Vagina (tissue), 2 donors: ENCODE results near the gene ABAT. TPM values are rescaled to one million over a fixed set of nuclear protein-coding genes. Genes with fewer than 3 reads are reported as not detected.
"Not testable (repeated sequence)": the region's sequence is repeated elsewhere in the genome, so short reads cannot be mapped to it uniquely, and the experiment has no call there.

Source experiments
- DNase-seq, 2 donors: peaks; one replicate each; pipeline ENCODE4 v3.0.0-alpha.2; 2017; ENCODE audit errors: extremely low spot score in 2 of 2
- H3K27ac ChIP-seq: fragments of 200-600 bp; sonication (generic); one replicate; pipeline ENCODE4 v1.5.1; 2019
- H3K27me3 ChIP-seq: fragments of 200-600 bp; sonication (generic); one replicate; pipeline ENCODE4 v1.5.1; 2019
- H3K36me3 ChIP-seq, 2 donors: fragments of 200-600 bp; sonication (generic); one replicate each; pipeline ENCODE4 v1.5.1; 2017 to 2019
- H3K4me1 ChIP-seq: fragments of 200-600 bp; sonication (generic); one replicate; pipeline ENCODE4 v1.5.1; 2019
- H3K4me3 ChIP-seq, 2 donors: fragments of 200-600 bp; sonication (generic); 1 replicate in 1 of 2; 2 replicates in 1 of 2; pipeline ENCODE4 v1.5.1; 2016 to 2019
- H3K9me3 ChIP-seq: fragments of 200-600 bp; sonication (generic); one replicate; pipeline ENCODE4 v1.5.1; 2019
- CTCF ChIP-seq, 3 experiments: fragments of 450-650 bp in 2 of 3; fragments of 200-600 bp in 1 of 3; sonication (generic) in 1 of 3; IDR thresholded peaks; one replicate each; pipeline ENCODE4 v1.5.1; 2017 to 2019; ENCODE audit warnings: antibody characterized with exemption in 3 of 3, mild to moderate bottlenecking in 2 of 3, moderate library complexity in 2 of 3
- POLR2A ChIP-seq, 2 donors: fragments of 450-650 bp; IDR thresholded peaks; one replicate each; pipeline ENCODE4 v1.6.1; 2017; ENCODE audit warnings: antibody characterized with exemption in 2 of 2, mild to moderate bottlenecking in 2 of 2, moderate library complexity in 2 of 2
- POLR2AphosphoS5 ChIP-seq, 2 donors: sonication (generic); formaldehyde crosslinking; IDR thresholded peaks; one replicate each; pipeline ENCODE4 v1.9.0; 2017; ENCODE audit warnings: antibody characterized with exemption in 2 of 2, mild to moderate bottlenecking in 2 of 2, low read depth in 1 of 2; ENCODE audit not compliant: insufficient read depth in 1 of 2
- intact Hi-C: fragments of 100-400 bp; cut with DNase I; formaldehyde crosslinking; loops from one replicate; pipeline ENCODE4 v1.15.1; 2023
- total RNA-seq: library from RNA; depleted of rRNA; stranded (reverse); fragments of >200 nt; gene quantifications from one replicate; pipeline ENCODE4 v1.2.3, GENCODE V29; 2016

ABAT gene
- total RNA-seq, 1 donor from 2014 or later = 3.9 TPM

GRCh38 chr16:8694795-8695728 is 20.6 kb downstream of the ABAT start:
- Histone ChIP-seq H3K27me3 (no peaks in the 10 kb centered on the region), H3K36me3 (no peaks in the 10 kb centered on the region), H3K4me3 (no peak overlapping the region), H3K4me1 (no peaks in the 10 kb centered on the region), H3K9me3 (peaks cover under 1% of the 10 kb centered on the region), H3K27ac (no peak overlapping the region)
- TF ChIP-seq CTCF (IDR thresholded peaks at IDR 0.05) = no peak
- TF ChIP-seq POLR2AphosphoS5 (IDR thresholded peaks at IDR 0.05; ENCODE audit: insufficient read depth in 1 of 2, low read depth in 1 of 2) = no peak
- no peak for TF ChIP-seq POLR2A (IDR thresholded peaks at IDR 0.05)
- DNase-seq = no peak
- intact Hi-C loops = no loop called here

DNA sequence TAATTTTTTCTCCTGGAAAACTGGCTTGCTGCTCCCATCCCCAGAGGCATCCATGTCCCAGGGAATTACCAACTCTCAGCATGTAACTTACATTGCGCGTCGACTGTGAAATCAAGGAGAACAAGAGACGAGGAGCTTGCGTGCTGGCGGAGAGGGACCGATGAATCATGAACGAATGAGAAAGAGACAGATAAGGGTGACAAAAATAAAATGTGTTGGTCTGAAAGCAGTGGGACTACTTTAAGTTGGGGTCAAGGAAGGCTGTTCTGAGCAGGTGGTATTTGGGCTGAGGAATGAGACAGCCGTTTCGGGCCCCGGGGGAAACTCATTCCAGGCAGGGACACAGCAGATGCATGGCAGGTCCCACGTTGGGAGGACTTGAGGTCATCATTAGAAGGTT is 22.5 kb downstream of the ABAT start:
- no peak for DNase-seq
- no peaks in the 10 kb centered on the region for H3K9me3 ChIP-seq
- intact Hi-C loops = no loop called here
- H3K4me3 ChIP-seq = no peak overlapping the region
- TF ChIP-seq POLR2AphosphoS5 (IDR thresholded peaks at IDR 0.05; ENCODE audit: insufficient read depth in 1 of 2, low read depth in 1 of 2) (no peak), CTCF (IDR thresholded peaks at IDR 0.05) (no peak), POLR2A (IDR thresholded peaks at IDR 0.05) (no peak)
- H3K4me1 ChIP-seq = no peaks in the 10 kb centered on the region
- H3K27ac ChIP-seq = no peak overlapping the region
- H3K27me3 ChIP-seq = no peaks in the 10 kb centered on the region
- H3K36me3 ChIP-seq = no peaks in the 10 kb centered on the region

DNA sequence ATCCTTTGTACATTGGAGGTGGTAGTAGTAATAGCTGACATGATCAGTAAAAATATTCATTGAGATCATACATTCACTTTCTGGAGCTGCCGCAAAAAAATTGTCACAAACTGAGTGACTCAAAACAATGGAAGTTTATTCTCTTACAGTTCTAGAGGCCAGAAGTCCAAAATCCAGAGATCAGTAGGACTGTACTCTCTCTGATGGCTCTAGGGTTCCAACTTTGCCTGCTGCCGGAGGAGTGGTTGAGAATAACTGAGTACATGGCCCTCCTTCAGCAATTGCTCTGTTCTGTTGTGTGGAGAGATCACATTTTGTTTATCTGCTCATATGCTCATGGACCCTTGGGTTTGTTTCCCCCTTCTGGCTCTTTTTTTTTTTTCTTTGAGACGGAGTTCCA is 23.5 kb downstream of the ABAT start:
- Histone ChIP-seq H3K36me3 (no peaks in the 10 kb centered on the region), H3K27me3 (no peaks in the 10 kb centered on the region), H3K4me1 (no peaks in the 10 kb centered on the region), H3K9me3 (no peaks in the 10 kb centered on the region), H3K4me3 (no peak overlapping the region), H3K27ac (no peak overlapping the region)
- intact Hi-C loops = no loop called here
- no peak for DNase-seq
- TF ChIP-seq CTCF (IDR thresholded peaks at IDR 0.05) = no peak
- no peak for TF ChIP-seq POLR2A (IDR thresholded peaks at IDR 0.05)
- TF ChIP-seq POLR2AphosphoS5 (IDR thresholded peaks at IDR 0.05; ENCODE audit: insufficient read depth in 1 of 2, low read depth in 1 of 2) = no peak

- Histone ChIP-seq H3K36me3 (no peaks in the 10 kb centered on the region), H3K9me3 (no peaks in the 10 kb centered on the region), H3K4me3 (no peak overlapping the region), H3K27me3 (no peaks in the 10 kb centered on the region), H3K4me1 (no peaks in the 10 kb centered on the region), H3K27ac (no peak overlapping the region)
- no peak for DNase-seq
- TF ChIP-seq CTCF (IDR thresholded peaks at IDR 0.05) = no peak
- TF ChIP-seq POLR2AphosphoS5 (IDR thresholded peaks at IDR 0.05; ENCODE audit: insufficient read depth in 1 of 2, low read depth in 1 of 2) = no peak
- TF ChIP-seq POLR2A (IDR thresholded peaks at IDR 0.05) = no peak
- intact Hi-C loops = loop anchor here (10.0 kb wide), 1 partner anchor 1901 kb away; no protein-coding TSS in a partner anchor
Measured at GRCh38 chr16:8703693-8704092, 29.3 kb downstream of the ABAT start.

- no peak for DNase-seq
- H3K4me1 ChIP-seq = no peaks in the 10 kb centered on the region
- H3K27me3 ChIP-seq = no peaks in the 10 kb centered on the region
- TF ChIP-seq CTCF (IDR thresholded peaks at IDR 0.05) = no peak
- TF ChIP-seq POLR2A (IDR thresholded peaks at IDR 0.05) = no peak
- TF ChIP-seq POLR2AphosphoS5 (IDR thresholded peaks at IDR 0.05; ENCODE audit: insufficient read depth in 1 of 2, low read depth in 1 of 2) = no peak
- H3K4me3 ChIP-seq = no peak overlapping the region
- H3K36me3 ChIP-seq = no peaks in the 10 kb centered on the region
- no peaks in the 10 kb centered on the region for H3K9me3 ChIP-seq
- no peak overlapping the region for H3K27ac ChIP-seq
- intact Hi-C loops = loop anchor here (10.0 kb wide), 1 partner anchor 1901 kb away; no protein-coding TSS in a partner anchor
Measured at GRCh38 chr16:8704098-8704497, 29.7 kb downstream of the ABAT start.

GRCh38 chr16:8705100-8705822 is 30.8 kb downstream of the ABAT start:
- H3K36me3 ChIP-seq, H3K27ac ChIP-seq, H3K4me3 ChIP-seq, H3K9me3 ChIP-seq, H3K27me3 ChIP-seq, DNase-seq, H3K4me1 ChIP-seq: not testable (repeated sequence)
- intact Hi-C loops = loop anchor here (10.0 kb wide), 1 partner anchor 1900 kb away; no protein-coding TSS in a partner anchor
